ENCODE measurements around the gene TMEM187.

The TMEM187 gene

GRCh38 chrX:153934762-153935325 is 37.7 kb upstream of the TMEM187 start, which contains the start of gene NAA10:
Gene NAA10 (minus strand): TSS chrX:153935037. CDS start chrX:153934904, 133 bp downstream.
- DNase-seq (ENCODE audit: low read depth), result peak; percentile 56

- DNase-seq (ENCODE audit: low read depth), result no peak
Observed at GRCh38 chrX:153935326-153935851, 37.2 kb upstream of the TMEM187 start.

- DNase-seq (ENCODE audit: low read depth), result no peak
Observed at GRCh38 chrX:153937056-153937455, 35.5 kb upstream of the TMEM187 start.

- no peak for DNase-seq (ENCODE audit: low read depth)
Observed at GRCh38 chrX:153938226-153938786, 34.2 kb upstream of the TMEM187 start.

- DNase-seq (ENCODE audit: low read depth), result no peak
Observed at GRCh38 chrX:153939573-153939972, 33.0 kb upstream of the TMEM187 start.

GRCh38 chrX:153941336-153942252 is 31.0 kb upstream of the TMEM187 start:
- no peak for DNase-seq (ENCODE audit: low read depth)

GRCh38 chrX:153944140-153944799 is 28.3 kb upstream of the TMEM187 start, which contains the start of gene RENBP:
Gene RENBP (minus strand): TSS chrX:153944643. CDS start chrX:153944610, 33 bp downstream.
- no peak for DNase-seq (ENCODE audit: low read depth)

- no peak for DNase-seq (ENCODE audit: low read depth)
Observed at GRCh38 chrX:153944800-153945150, 27.8 kb upstream of the TMEM187 start.

- no peak for DNase-seq (ENCODE audit: low read depth)
Observed at GRCh38 chrX:153945956-153946943, 26.3 kb upstream of the TMEM187 start.

- DNase-seq (ENCODE audit: low read depth), result peak; percentile 56
Observed at GRCh38 chrX:153947009-153947769, 25.4 kb upstream of the TMEM187 start.

GRCh38 chrX:153948002-153948466 is 24.5 kb upstream of the TMEM187 start:
- no peak for DNase-seq (ENCODE audit: low read depth)

- DNase-seq (ENCODE audit: low read depth), result no peak
Observed at GRCh38 chrX:153948847-153949805, 23.4 kb upstream of the TMEM187 start.

- DNase-seq (ENCODE audit: low read depth), result no peak
Observed at GRCh38 chrX:153950127-153950526, 22.4 kb upstream of the TMEM187 start.

- no peak for DNase-seq (ENCODE audit: low read depth)
Observed at GRCh38 chrX:153951683-153952372, 20.7 kb upstream of the TMEM187 start.

- DNase-seq (ENCODE audit: low read depth), result no peak
Observed at GRCh38 chrX:153952373-153953026, 20.1 kb upstream of the TMEM187 start.

GRCh38 chrX:153953342-153953830 is 19.2 kb upstream of the TMEM187 start:
- DNase-seq (ENCODE audit: low read depth), result peak; percentile 41

- DNase-seq (ENCODE audit: low read depth), result no peak
Observed at GRCh38 chrX:153953892-153954557, 18.5 kb upstream of the TMEM187 start.

Data from fibroblast of gingiva (primary cell).